ENCODE data around the gene RPL28.

RPL28 gene

GRCh38 chr19:55353803-55354697 lies 31.7 kb upstream of the RPL28 start:
- no peak for DNase-seq (ENCODE audit: low read depth)

GRCh38 chr19:55354698-55355212 lies 31.0 kb upstream of the RPL28 start, which contains the start of gene COX6B2:
COX6B2 (minus strand) TSS chr19:55354719; CDS start chr19:55354521, 198 bp downstream.
- no peak for DNase-seq (ENCODE audit: low read depth)

- no peak for DNase-seq (ENCODE audit: low read depth)
Observed at GRCh38 chr19:55355213-55355821, 30.4 kb upstream of the RPL28 start.

- no peak for DNase-seq (ENCODE audit: low read depth)
Observed at GRCh38 chr19:55358493-55358892, 27.2 kb upstream of the RPL28 start.

GRCh38 chr19:55358943-55359908 lies 26.5 kb upstream of the RPL28 start:
- DNase-seq (ENCODE audit: low read depth), result no peak

- DNase-seq (ENCODE audit: low read depth), result no peak
Observed at GRCh38 chr19:55360902-55361301, 24.8 kb upstream of the RPL28 start.

- DNase-seq (ENCODE audit: low read depth), result no peak
Observed at GRCh38 chr19:55362174-55362989, 23.4 kb upstream of the RPL28 start.

GRCh38 chr19:55362990-55363716 lies 22.6 kb upstream of the RPL28 start, which contains the start of gene GARIN5B:
GARIN5B (minus strand) TSS chr19:55363260; CDS start chr19:55363066, 194 bp downstream.
- DNase-seq (ENCODE audit: low read depth), result no peak

- no peak for DNase-seq (ENCODE audit: low read depth)
Observed at GRCh38 chr19:55365245-55365644, 20.5 kb upstream of the RPL28 start.

GRCh38 chr19:55365964-55366363 lies 19.8 kb upstream of the RPL28 start:
- no peak for DNase-seq (ENCODE audit: low read depth)

- DNase-seq (ENCODE audit: low read depth), result no peak
Observed at GRCh38 chr19:55366790-55367189, 18.9 kb upstream of the RPL28 start.

- no peak for DNase-seq (ENCODE audit: low read depth)
Observed at GRCh38 chr19:55368106-55368505, 17.6 kb upstream of the RPL28 start.

GRCh38 chr19:55368701-55369563 lies 16.8 kb upstream of the RPL28 start:
- DNase-seq (ENCODE audit: low read depth), result no peak

GRCh38 chr19:55369653-55370304 lies 16.0 kb upstream of the RPL28 start:
- peak; percentile 37 for DNase-seq (ENCODE audit: low read depth)

GRCh38 chr19:55370305-55370988 lies 15.3 kb upstream of the RPL28 start, which contains the start of gene IL11:
IL11 (minus strand) TSS chr19:55370463; CDS start chr19:55370310, 153 bp downstream.
- DNase-seq (ENCODE audit: low read depth), result no peak

GRCh38 chr19:55372316-55373081 lies 13.2 kb upstream of the RPL28 start:
- no peak for DNase-seq (ENCODE audit: low read depth)

GRCh38 chr19:55373306-55373992 lies 12.3 kb upstream of the RPL28 start:
- DNase-seq (ENCODE audit: low read depth), result no peak

Measured in HS-5 (cell line).